DND-41 (cell line): ENCODE data around the gene EPB41L5.

Source experiments
- ATAC-seq: fragments of 200-7000 bp; cut with Tn5 transposase; 3 replicates; pipeline ENCODE4 v1.9.1; 2021; ENCODE audit warnings: low read depth; ENCODE audit not compliant: insufficient read depth
- DNase-seq: peaks from one replicate; pipeline ENCODE4 v3.0.0-alpha.2; 2020
- H2AFZ ChIP-seq: 2 replicates; pipeline ENCODE4 v1.6.0; 2012; ENCODE audit warnings: low read depth, low read length
- H3K27ac ChIP-seq: 2 replicates; pipeline ENCODE4 v1.5.1; 2012; ENCODE audit warnings: low read length, inconsistent platforms
- H3K27me3 ChIP-seq: fragments of 200-600 bp; sonication (generic); 2 replicates; pipeline ENCODE4 v1.6.0; 2012; ENCODE audit warnings: low read length, mild to moderate bottlenecking, inconsistent platforms; ENCODE audit not compliant: insufficient read depth, poor library complexity
- H3K36me3 ChIP-seq: 2 replicates; pipeline ENCODE4 v1.5.1; 2012; ENCODE audit warnings: low read length, inconsistent platforms; ENCODE audit not compliant: insufficient read depth
- H3K4me1 ChIP-seq: 2 replicates; pipeline ENCODE4 v1.5.1; 2012; ENCODE audit warnings: mild to moderate bottlenecking, low read length; ENCODE audit not compliant: insufficient read depth
- H3K4me2 ChIP-seq: 2 replicates; pipeline ENCODE4 v1.6.0; 2012; ENCODE audit warnings: mild to moderate bottlenecking, moderate library complexity, low read length, inconsistent platforms; ENCODE audit not compliant: insufficient read depth
- H3K4me3 ChIP-seq, 2 experiments: fragments of 200-600 bp in 1 of 2; shearing (Covaris generic) in 1 of 2; 2 replicates each; pipeline ENCODE4 v1.5.1; 2012 to 2016; ENCODE audit warnings: inconsistent platforms in 2 of 2, low read length in 2 of 2, mild to moderate bottlenecking in 2 of 2, low read depth in 1 of 2, moderate library complexity in 1 of 2
- H3K79me2 ChIP-seq: 2 replicates; pipeline ENCODE4 v1.6.0; 2012; ENCODE audit warnings: low read length, inconsistent platforms; ENCODE audit not compliant: insufficient read depth
- H3K9ac ChIP-seq: 2 replicates; pipeline ENCODE4 v1.6.0; 2012; ENCODE audit warnings: low read depth, mild to moderate bottlenecking, inconsistent platforms, low read length, moderate library complexity
- H3K9me3 ChIP-seq: 2 replicates; pipeline ENCODE4 v1.5.1; 2012; ENCODE audit warnings: low read length, moderate library complexity, mild to moderate bottlenecking, inconsistent platforms; ENCODE audit not compliant: insufficient read depth, severe bottlenecking
- H4K20me1 ChIP-seq: 2 replicates; pipeline ENCODE4 v1.6.0; 2012; ENCODE audit warnings: low read length; ENCODE audit not compliant: insufficient read depth
- EZH2 ChIP-seq: IDR thresholded peaks from 3 replicates; pipeline ENCODE4 v1.6.1; 2012; ENCODE audit warnings: borderline replicate concordance, low read depth, mild to moderate bottlenecking, moderate library complexity, low read length, inconsistent platforms; ENCODE audit not compliant: severe bottlenecking
- TF ChIP-seq, protein P1 (sequence below): IDR thresholded peaks from 2 replicates; pipeline ENCODE4 v1.5.1; 2012; ENCODE audit warnings: borderline replicate concordance, low read length, moderate library complexity, mild to moderate bottlenecking; ENCODE audit not compliant: poor library complexity, severe bottlenecking; ENCODE audit errors: extremely low read depth

The EPB41L5 gene

DNA sequence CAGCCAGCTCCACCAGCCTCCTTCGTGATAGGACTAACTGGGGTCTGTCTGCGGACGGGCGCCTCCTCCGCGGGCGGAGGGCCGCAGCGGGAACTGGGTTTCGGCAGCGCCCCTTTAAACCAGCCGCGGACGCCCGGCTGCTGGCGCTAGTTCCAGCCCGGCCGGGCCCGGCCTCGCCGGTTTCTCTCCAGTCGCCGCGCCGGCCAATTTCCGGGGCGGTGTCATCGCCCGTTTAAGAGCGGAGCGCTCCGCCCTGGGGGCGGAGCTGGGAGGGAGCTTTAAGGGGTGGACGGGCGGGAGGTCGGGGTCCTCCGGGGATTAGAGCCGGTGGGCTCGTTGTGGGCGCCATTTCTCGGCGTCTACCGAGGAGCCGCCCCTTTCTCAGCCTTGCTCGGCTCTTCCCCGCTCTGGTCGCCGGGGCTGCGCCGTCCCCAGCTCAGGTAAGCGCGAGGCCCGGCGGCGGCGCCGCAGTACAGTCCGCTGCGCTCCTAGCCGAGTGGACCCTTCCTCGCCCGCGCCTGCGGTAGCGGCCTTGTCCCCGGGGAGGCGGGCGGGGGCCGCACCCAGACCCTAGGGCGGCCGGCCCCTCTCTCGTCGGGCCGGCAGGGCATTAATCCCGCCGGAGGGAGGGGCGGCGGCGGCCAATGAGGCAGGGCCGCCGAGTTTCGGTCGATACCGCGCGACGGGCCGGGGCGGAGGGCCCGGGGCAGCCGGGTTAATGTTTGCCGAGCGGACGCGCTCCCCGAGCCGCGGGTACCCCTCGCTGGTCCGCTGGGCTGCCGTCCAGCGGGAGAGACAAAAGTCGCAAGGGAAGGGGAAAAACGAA lies at the start of gene EPB41L5:
Gene EPB41L5, plus strand, starts transcription at position 307 of the 826 bp plus-strand sequence. CDS start 6,008 bp downstream, outside the sequence.
- H3K79me2 ChIP-seq = peaks cover 42% of the 10 kb centered on the region
- H3K27me3 ChIP-seq = no peaks in the 10 kb centered on the region
- peaks cover 27% of the 10 kb centered on the region for H3K4me1 ChIP-seq
- no peaks in the 10 kb centered on the region for H3K9me3 ChIP-seq
- peak within 1 kb of the TSS; percentile 73 for H3K27ac ChIP-seq
- ATAC-seq (peak; percentile 91), DNase-seq (peak; percentile 93)
- H3K9ac ChIP-seq = peak within 1 kb of the TSS; percentile 94
- H3K36me3 ChIP-seq = no peaks in the 10 kb centered on the region; the same call in 1 of the 2 replicates
- TF ChIP-seq, protein P1, sequence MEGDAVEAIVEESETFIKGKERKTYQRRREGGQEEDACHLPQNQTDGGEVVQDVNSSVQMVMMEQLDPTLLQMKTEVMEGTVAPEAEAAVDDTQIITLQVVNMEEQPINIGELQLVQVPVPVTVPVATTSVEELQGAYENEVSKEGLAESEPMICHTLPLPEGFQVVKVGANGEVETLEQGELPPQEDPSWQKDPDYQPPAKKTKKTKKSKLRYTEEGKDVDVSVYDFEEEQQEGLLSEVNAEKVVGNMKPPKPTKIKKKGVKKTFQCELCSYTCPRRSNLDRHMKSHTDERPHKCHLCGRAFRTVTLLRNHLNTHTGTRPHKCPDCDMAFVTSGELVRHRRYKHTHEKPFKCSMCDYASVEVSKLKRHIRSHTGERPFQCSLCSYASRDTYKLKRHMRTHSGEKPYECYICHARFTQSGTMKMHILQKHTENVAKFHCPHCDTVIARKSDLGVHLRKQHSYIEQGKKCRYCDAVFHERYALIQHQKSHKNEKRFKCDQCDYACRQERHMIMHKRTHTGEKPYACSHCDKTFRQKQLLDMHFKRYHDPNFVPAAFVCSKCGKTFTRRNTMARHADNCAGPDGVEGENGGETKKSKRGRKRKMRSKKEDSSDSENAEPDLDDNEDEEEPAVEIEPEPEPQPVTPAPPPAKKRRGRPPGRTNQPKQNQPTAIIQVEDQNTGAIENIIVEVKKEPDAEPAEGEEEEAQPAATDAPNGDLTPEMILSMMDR = no peak
- TF ChIP-seq EZH2 = no peak
- H4K20me1 ChIP-seq = peaks cover 4% of the 10 kb centered on the region; the same call in 1 of the 2 replicates
- H3K4me3 ChIP-seq = peak within 1 kb of the TSS; percentile 74 to 80
- peak within 1 kb of the TSS; percentile 78 for H3K4me2 ChIP-seq
- peak within 1 kb of the TSS; percentile 66 for H2AFZ ChIP-seq

DNA sequence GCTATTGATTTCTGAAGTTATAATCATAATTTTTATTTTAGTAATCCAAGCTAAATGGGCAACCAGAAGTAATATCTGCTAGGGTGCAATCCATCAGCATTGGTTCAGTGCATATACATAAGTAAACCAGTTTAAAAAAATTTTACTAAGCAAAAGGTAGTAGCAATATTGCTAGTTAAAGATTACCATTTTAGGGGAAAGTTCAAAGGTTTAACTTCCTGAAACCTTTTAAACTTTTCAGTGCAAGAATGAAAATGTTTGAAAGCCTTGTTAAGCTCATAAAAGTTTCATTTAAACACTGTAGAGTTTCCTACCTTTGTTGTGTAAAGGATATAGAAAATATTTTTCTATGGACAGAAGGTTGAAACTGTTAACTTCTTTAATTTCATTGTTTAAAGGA lies 31.0 kb upstream of the EPB41L5 start:
- no peak for DNase-seq
- H2AFZ ChIP-seq = no peak overlapping the region
- H3K4me2 ChIP-seq = no peak overlapping the region
- TF ChIP-seq EZH2 = no peak
- TF ChIP-seq, protein P1 = no peak
- no peak overlapping the region for H3K4me3 ChIP-seq
- H3K27me3 ChIP-seq = no peaks in the 10 kb centered on the region
- no peak overlapping the region for H3K9ac ChIP-seq
- H3K4me1 ChIP-seq = no peaks in the 10 kb centered on the region
- H4K20me1 ChIP-seq = no peaks in the 10 kb centered on the region
- H3K36me3 ChIP-seq = peaks cover 8% of the 10 kb centered on the region; the same call in 1 of the 2 replicates
- no peak for ATAC-seq
- H3K27ac ChIP-seq = no peak overlapping the region
- H3K79me2 ChIP-seq = no peaks in the 10 kb centered on the region
- no peaks in the 10 kb centered on the region for H3K9me3 ChIP-seq

DNA sequence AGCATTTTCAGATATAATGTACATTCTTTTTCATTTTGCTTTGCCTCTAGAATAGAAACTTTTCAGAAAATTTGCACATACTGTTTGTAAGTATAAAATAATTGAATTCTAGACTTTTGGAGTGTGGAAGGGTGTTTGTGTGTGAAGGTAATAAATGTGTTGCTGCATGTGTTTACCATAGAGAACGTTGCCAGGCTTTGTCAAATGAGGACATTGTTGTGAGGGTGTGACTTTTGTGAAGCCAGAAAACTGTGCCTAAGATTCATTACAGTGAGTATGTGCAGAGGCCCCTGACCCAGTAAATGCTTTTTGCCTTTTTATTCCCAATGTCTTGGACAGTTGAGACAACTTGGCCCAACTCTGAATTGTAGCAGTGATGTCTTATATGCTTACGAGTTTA lies 30.4 kb upstream of the EPB41L5 start:
- Histone ChIP-seq H3K27me3 (no peaks in the 10 kb centered on the region), H3K4me1 (no peaks in the 10 kb centered on the region), H3K79me2 (no peaks in the 10 kb centered on the region), H3K27ac (no peak overlapping the region), H3K4me2 (no peak overlapping the region), H3K9ac (no peak overlapping the region), H3K36me3 (peaks cover 4% of the 10 kb centered on the region; the same call in 1 of the 2 replicates), H4K20me1 (no peaks in the 10 kb centered on the region), H2AFZ (no peak overlapping the region), H3K4me3 (no peak overlapping the region), H3K9me3 (no peaks in the 10 kb centered on the region)
- TF ChIP-seq, protein P1 = no peak
- no peak for TF ChIP-seq EZH2
- ATAC-seq = no peak
- no peak for DNase-seq
